ENCODE measurements around the gene UNC13A. TPM values are rescaled to one million over a fixed set of nuclear protein-coding genes. Genes with fewer than 3 reads are reported as not detected.

Gene UNC13A
- total RNA-seq, 1 experiment from 2014 or later: under 0.01 TPM

- Histone ChIP-seq H3K79me2 (ENCODE audit: low read length) (no peaks in the 10 kb centered on the region), H3K9ac (ENCODE audit: low read length) (no peak overlapping the region), H3K27ac (ENCODE audit: low read length) (no peak overlapping the region), H3K36me3 (ENCODE audit: insufficient read depth, low read length) (no peaks in the 10 kb centered on the region), H3K9me2 (replicated peaks; ENCODE audit: insufficient read depth, low read length) (no peaks in the 10 kb centered on the region), H4K20me1 (ENCODE audit: insufficient read depth, low read depth, low read length) (no peaks in the 10 kb centered on the region), H3K9me3 (ENCODE audit: low read length) (no peaks in the 10 kb centered on the region), H3K27me3 (ENCODE audit: low read length) (no peaks in the 10 kb centered on the region), H3K4me3 (ENCODE audit: low read length) (no peak overlapping the region), H3K4me2 (ENCODE audit: low read depth, low read length, poor library complexity, severe bottlenecking) (no peak overlapping the region), H3K4me1 (ENCODE audit: low read length) (no peaks in the 10 kb centered on the region), H2AFZ (ENCODE audit: low read length) (no peak overlapping the region)
- DNase-seq: no peak
These were observed 14.0 kb downstream of the UNC13A start for GRCh38 chr19:17673937-17674799.

- Histone ChIP-seq H3K4me3 (ENCODE audit: low read length) (no peak overlapping the region), H3K4me1 (ENCODE audit: low read length) (no peaks in the 10 kb centered on the region), H3K79me2 (ENCODE audit: low read length) (no peaks in the 10 kb centered on the region), H3K9ac (ENCODE audit: low read length) (no peak overlapping the region), H4K20me1 (ENCODE audit: insufficient read depth, low read depth, low read length) (no peaks in the 10 kb centered on the region), H3K36me3 (ENCODE audit: insufficient read depth, low read length) (no peaks in the 10 kb centered on the region), H3K27me3 (ENCODE audit: low read length) (no peaks in the 10 kb centered on the region), H3K9me2 (replicated peaks; ENCODE audit: insufficient read depth, low read length) (no peaks in the 10 kb centered on the region), H3K4me2 (ENCODE audit: low read depth, low read length, poor library complexity, severe bottlenecking) (no peak overlapping the region), H2AFZ (ENCODE audit: low read length) (no peak overlapping the region), H3K27ac (ENCODE audit: low read length) (no peak overlapping the region), H3K9me3 (ENCODE audit: low read length) (no peaks in the 10 kb centered on the region)
- DNase-seq: peak; percentile 78
These were observed 16.2 kb downstream of the UNC13A start for GRCh38 chr19:17671906-17672305.

GRCh38 chr19:17669419-17669818 is 18.7 kb downstream of the UNC13A start:
- no peak for DNase-seq
- Histone ChIP-seq H3K9me3 (ENCODE audit: low read length) (no peaks in the 10 kb centered on the region), H3K79me2 (ENCODE audit: low read length) (no peaks in the 10 kb centered on the region), H3K36me3 (ENCODE audit: insufficient read depth, low read length) (no peaks in the 10 kb centered on the region), H3K4me2 (ENCODE audit: low read depth, low read length, poor library complexity, severe bottlenecking) (no peak overlapping the region), H3K4me3 (ENCODE audit: low read length) (no peak overlapping the region), H3K4me1 (ENCODE audit: low read length) (no peaks in the 10 kb centered on the region), H3K27me3 (ENCODE audit: low read length) (no peaks in the 10 kb centered on the region), H2AFZ (ENCODE audit: low read length) (no peak overlapping the region), H3K27ac (ENCODE audit: low read length) (no peak overlapping the region), H3K9me2 (replicated peaks; ENCODE audit: insufficient read depth, low read length) (no peaks in the 10 kb centered on the region), H3K9ac (ENCODE audit: low read length) (no peak overlapping the region), H4K20me1 (ENCODE audit: insufficient read depth, low read depth, low read length) (no peaks in the 10 kb centered on the region)

GRCh38 chr19:17665058-17665457 is 23.1 kb downstream of the UNC13A start:
- no peaks in the 10 kb centered on the region for H3K27me3 ChIP-seq (ENCODE audit: low read length)
- no peak overlapping the region for H3K4me3 ChIP-seq (ENCODE audit: low read length)

GRCh38 chr19:17659996-17660395 is 28.2 kb downstream of the UNC13A start:
- H4K20me1 ChIP-seq (ENCODE audit: insufficient read depth, low read depth, low read length): no peaks in the 10 kb centered on the region
- DNase-seq: no peak
- no peak overlapping the region for H3K4me2 ChIP-seq (ENCODE audit: low read depth, low read length, poor library complexity, severe bottlenecking)
- H3K27ac ChIP-seq (ENCODE audit: low read length): no peak overlapping the region
- no peaks in the 10 kb centered on the region for H3K9me2 ChIP-seq (replicated peaks; ENCODE audit: insufficient read depth, low read length)
- no peaks in the 10 kb centered on the region for H3K27me3 ChIP-seq (ENCODE audit: low read length)
- H2AFZ ChIP-seq (ENCODE audit: low read length): no peak overlapping the region
- H3K9ac ChIP-seq (ENCODE audit: low read length): no peak overlapping the region
- H3K9me3 ChIP-seq (ENCODE audit: low read length): no peaks in the 10 kb centered on the region
- no peaks in the 10 kb centered on the region for H3K36me3 ChIP-seq (ENCODE audit: insufficient read depth, low read length)
- no peak overlapping the region for H3K4me3 ChIP-seq (ENCODE audit: low read length)
- H3K4me1 ChIP-seq (ENCODE audit: low read length): no peaks in the 10 kb centered on the region
- H3K79me2 ChIP-seq (ENCODE audit: low read length): no peaks in the 10 kb centered on the region

More at GRCh38 chr19:17665058-17665457, 23.1 kb downstream of the UNC13A start:
- H3K4me1 ChIP-seq (ENCODE audit: low read length): no peaks in the 10 kb centered on the region
- H3K4me2 ChIP-seq (ENCODE audit: low read depth, low read length, poor library complexity, severe bottlenecking): no peak overlapping the region
- no peaks in the 10 kb centered on the region for H3K36me3 ChIP-seq (ENCODE audit: insufficient read depth, low read length)
- no peak overlapping the region for H2AFZ ChIP-seq (ENCODE audit: low read length)
- H3K9ac ChIP-seq (ENCODE audit: low read length): no peak overlapping the region
- no peaks in the 10 kb centered on the region for H3K9me3 ChIP-seq (ENCODE audit: low read length)
- DNase-seq: no peak
- H4K20me1 ChIP-seq (ENCODE audit: insufficient read depth, low read depth, low read length): no peaks in the 10 kb centered on the region
- no peaks in the 10 kb centered on the region for H3K9me2 ChIP-seq (replicated peaks; ENCODE audit: insufficient read depth, low read length)
- no peak overlapping the region for H3K27ac ChIP-seq (ENCODE audit: low read length)
- no peaks in the 10 kb centered on the region for H3K79me2 ChIP-seq (ENCODE audit: low read length)

GRCh38 chr19:17658666-17659065 is 29.5 kb downstream of the UNC13A start:
- no peak overlapping the region for H3K27ac ChIP-seq (ENCODE audit: low read length)
- no peak overlapping the region for H3K9ac ChIP-seq (ENCODE audit: low read length)
- H3K36me3 ChIP-seq (ENCODE audit: insufficient read depth, low read length): no peaks in the 10 kb centered on the region
- H3K4me2 ChIP-seq (ENCODE audit: low read depth, low read length, poor library complexity, severe bottlenecking): no peak overlapping the region
- no peak for DNase-seq
- H2AFZ ChIP-seq (ENCODE audit: low read length): no peak overlapping the region
- no peaks in the 10 kb centered on the region for H3K4me1 ChIP-seq (ENCODE audit: low read length)
- no peaks in the 10 kb centered on the region for H3K9me3 ChIP-seq (ENCODE audit: low read length)
- H3K4me3 ChIP-seq (ENCODE audit: low read length): no peak overlapping the region
- no peaks in the 10 kb centered on the region for H3K27me3 ChIP-seq (ENCODE audit: low read length)
- H3K9me2 ChIP-seq (replicated peaks; ENCODE audit: insufficient read depth, low read length): no peaks in the 10 kb centered on the region
- H4K20me1 ChIP-seq (ENCODE audit: insufficient read depth, low read depth, low read length): no peaks in the 10 kb centered on the region
- H3K79me2 ChIP-seq (ENCODE audit: low read length): no peaks in the 10 kb centered on the region

GRCh38 chr19:17658240-17658639 is 29.9 kb downstream of the UNC13A start:
- no peak overlapping the region for H3K9ac ChIP-seq (ENCODE audit: low read length)
- H3K27me3 ChIP-seq (ENCODE audit: low read length): no peaks in the 10 kb centered on the region
- no peaks in the 10 kb centered on the region for H3K4me1 ChIP-seq (ENCODE audit: low read length)
- no peak overlapping the region for H3K4me2 ChIP-seq (ENCODE audit: low read depth, low read length, poor library complexity, severe bottlenecking)
- no peaks in the 10 kb centered on the region for H3K9me3 ChIP-seq (ENCODE audit: low read length)
- H3K79me2 ChIP-seq (ENCODE audit: low read length): no peaks in the 10 kb centered on the region
- H3K36me3 ChIP-seq (ENCODE audit: insufficient read depth, low read length): no peaks in the 10 kb centered on the region
- no peak overlapping the region for H3K27ac ChIP-seq (ENCODE audit: low read length)
- H3K4me3 ChIP-seq (ENCODE audit: low read length): no peak overlapping the region
- no peak overlapping the region for H2AFZ ChIP-seq (ENCODE audit: low read length)
- no peak for DNase-seq
- no peaks in the 10 kb centered on the region for H3K9me2 ChIP-seq (replicated peaks; ENCODE audit: insufficient read depth, low read length)
- no peaks in the 10 kb centered on the region for H4K20me1 ChIP-seq (ENCODE audit: insufficient read depth, low read depth, low read length)

GRCh38 chr19:17656970-17657369 is 31.2 kb downstream of the UNC13A start:
- Histone ChIP-seq H3K9me2 (replicated peaks; ENCODE audit: insufficient read depth, low read length) (no peaks in the 10 kb centered on the region), H3K27me3 (ENCODE audit: low read length) (no peaks in the 10 kb centered on the region), H3K27ac (ENCODE audit: low read length) (no peak overlapping the region), H3K9me3 (ENCODE audit: low read length) (no peaks in the 10 kb centered on the region), H3K4me3 (ENCODE audit: low read length) (no peak overlapping the region), H3K36me3 (ENCODE audit: insufficient read depth, low read length) (no peaks in the 10 kb centered on the region), H3K79me2 (ENCODE audit: low read length) (no peaks in the 10 kb centered on the region), H3K4me1 (ENCODE audit: low read length) (no peaks in the 10 kb centered on the region), H4K20me1 (ENCODE audit: insufficient read depth, low read depth, low read length) (no peaks in the 10 kb centered on the region), H2AFZ (ENCODE audit: low read length) (no peak overlapping the region), H3K4me2 (ENCODE audit: low read depth, low read length, poor library complexity, severe bottlenecking) (no peak overlapping the region), H3K9ac (ENCODE audit: low read length) (no peak overlapping the region)
- no peak for DNase-seq
